Heart left ventricle (tissue), 16 donors: Measurements from ENCODE around the gene SYT3. TPM values are rescaled to one million over a fixed set of nuclear protein-coding genes. Genes with fewer than 3 reads are reported as not detected.

Source experiments
- ATAC-seq, 4 donors: fragments of 200-7000 bp; cut with Tn5 transposase; one replicate each; pipeline ENCODE4 v1.9.1; 2020 to 2022; ENCODE audit warnings: moderate library complexity in 4 of 4, mild to moderate bottlenecking in 3 of 4, moderate number of reproducible peaks in 1 of 4
- DNase-seq, 5 donors: peaks; one replicate each; pipeline ENCODE4 v3.0.0-alpha.2; 2020
- H3K27ac ChIP-seq, 12 donors: fragments of 200-600 bp; sonication (generic) in 4 of 12; one replicate each; pipeline versions ENCODE4 v1.5.0 to v1.8.0; 2016 to 2022; ENCODE audit warnings: mild to moderate bottlenecking in 2 of 12
- H3K27me3 ChIP-seq, 9 donors: fragments of 200-600 bp; sonication (generic) in 2 of 9; one replicate each; pipeline versions ENCODE4 v1.5.1 to v1.8.0; 2016 to 2022; ENCODE audit warnings: mild to moderate bottlenecking in 3 of 9
- H3K36me3 ChIP-seq, 9 donors: fragments of 200-600 bp; sonication (generic) in 2 of 9; one replicate each; pipeline versions ENCODE4 v1.5.0 to v1.8.0; 2018 to 2022; ENCODE audit warnings: mild to moderate bottlenecking in 2 of 9
- H3K4me1 ChIP-seq, 12 donors: fragments of 200-600 bp; sonication (generic) in 4 of 12; one replicate each; pipeline versions ENCODE4 v1.5.0 to v1.8.0; 2016 to 2022; ENCODE audit warnings: mild to moderate bottlenecking in 3 of 12
- H3K4me3 ChIP-seq, 12 donors: fragments of 200-600 bp; sonication (generic) in 4 of 12; one replicate each; pipeline versions ENCODE4 v1.5.0 to v1.8.0; 2017 to 2022; ENCODE audit warnings: mild to moderate bottlenecking in 9 of 12, moderate library complexity in 4 of 12
- H3K9me3 ChIP-seq, 12 donors: fragments of 200-600 bp; sonication (generic) in 4 of 12; one replicate each; pipeline versions ENCODE4 v1.5.0 to v1.8.0; 2016 to 2022; ENCODE audit warnings: mild to moderate bottlenecking in 1 of 12
- POLR2A ChIP-seq, 2 donors: fragments of 450-650 bp; IDR thresholded peaks; one replicate each; pipeline ENCODE4 v1.6.1; 2017; ENCODE audit warnings: antibody characterized with exemption in 2 of 2, mild to moderate bottlenecking in 2 of 2, moderate library complexity in 2 of 2
- WGBS, 4 donors: extraction: QIAGEN DNeasy Blood & Tissue Kit in 2 of 4; methylation state at CpG; one replicate each; pipeline versions ENCODE4 v1.1.5 to v1.1.7; 2013 to 2018; 5-methylcytosine and 5-hydroxymethylcytosine counted together
- intact Hi-C, 10 donors: fragments of 100-400 bp; cut with DNase I; formaldehyde crosslinking; loops; one replicate each; pipeline versions ENCODE4 v1.11.1 to v1.14.2; 2022
- polyA plus RNA-seq, 2 donors: library from polyadenylated mRNA; stranded (reverse); fragments of 200-250 nt; gene quantifications; one replicate each; pipeline ENCODE4 v1.2.3, GENCODE V29; 2013
- total RNA-seq, 9 donors: library from RNA; depleted of rRNA in 2 of 9; stranded (reverse); fragments of >200 nt in 2 of 9; fragmentation: NEBNext Ultra II Directional in 3 of 9; extraction: Animal tissue kit (Norgen Biotek cat#: 25700) in 3 of 9; gene quantifications; one replicate each; pipeline versions ENCODE4 v1.1.0 to v1.2.4, GENCODE V29; 2016 to 2023
- TF ChIP-seq, protein P1 (sequence below), 12 donors: fragments of 200-600 bp; sonication (generic) in 4 of 12; IDR thresholded peaks; one replicate each; pipeline versions ENCODE4 v1.5.0 to v1.8.0; 2018 to 2022; ENCODE audit warnings: antibody characterized with exemption in 12 of 12, mild to moderate bottlenecking in 5 of 12
- donor health status: ischemic (EF 13 %, LVEDD 7.1; RV severe dilation, severe dysfunction).
- donor health status: healthy with polysubstance abuse.
- donor health status: DM: no; HTN: yes; CAD: no.
- donor health status: DM: no; HTN: no; CAD: no.
- donor health status: ischemic (EF 25% LVEDD 6.9; RV normal size, moderate dysfunction).
- donor health status: ischemic (EF 25% LVEDD 5.7; RV mildly dilated, moderate dysfunction).
- donor health status: healthy.
- donor health status: DM: yes; HTN: yes; CAD: no.
- donor health status: ischemic (EF 35%, LVEDD 5.7; RV mildly dilated, moderate dysfunction).
- donor health status: nonischemic (EF 11% LVEDD 7.7; RV severe dilation, severe dysfunction).
- donor health status: DM: yes; HTN: yes; CAD: no.
- donor health status: PGD.
- donor health status: ischemic (EF 29% LVEDD 5.4; RV normal size, mild dysfunction).
- donor health status: nonischemic (EF 23%, LVEDD 6.1; RV moderate dilation, normal function).

The SYT3 gene
- total and polyA plus RNA-seq, 11 donors, result 0.06 to 0.75 (median 0.20) TPM; not detected in 6

DNA sequence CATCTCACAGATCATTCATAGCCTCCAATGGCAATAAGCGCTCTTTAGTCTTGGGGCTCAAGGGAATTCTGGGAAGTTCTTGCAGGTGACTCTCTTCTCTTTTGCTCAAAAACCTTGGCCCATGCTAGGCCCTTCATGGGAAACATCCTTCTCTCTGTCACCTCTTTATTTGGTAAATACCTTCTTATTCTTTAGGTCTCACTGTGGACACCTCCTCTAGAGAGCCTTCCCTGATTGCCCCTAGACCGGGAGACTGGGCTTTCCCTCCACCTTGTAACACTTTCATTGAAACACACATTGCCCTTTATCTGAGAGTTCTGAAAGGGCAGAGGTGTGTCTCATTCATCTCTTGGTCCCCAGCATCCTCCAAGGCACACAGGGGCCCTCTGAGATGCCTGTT, 11.5 kb upstream of the SYT3 start:
- Histone ChIP-seq H3K27ac (no peak overlapping the region), H3K36me3 (no peaks in the 10 kb centered on the region), H3K4me3 (no peak overlapping the region), H3K27me3 (peaks cover 0 to 38% (median 13%) of the 10 kb centered on the region in 9 donors), H3K4me1 (no peaks in the 10 kb centered on the region), H3K9me3 (peaks cover 0 to 10% (median 0%) of the 10 kb centered on the region in 12 donors)
- ATAC-seq (no peak), DNase-seq (no peak)
- TF ChIP-seq POLR2A (IDR thresholded peaks at IDR 0.05), result no peak
- 68 to 81% (median 77%) methylated on average over 2 of the region's 2 CpGs for WGBS, 4 donors
- intact Hi-C loops, result no loop called here

DNA sequence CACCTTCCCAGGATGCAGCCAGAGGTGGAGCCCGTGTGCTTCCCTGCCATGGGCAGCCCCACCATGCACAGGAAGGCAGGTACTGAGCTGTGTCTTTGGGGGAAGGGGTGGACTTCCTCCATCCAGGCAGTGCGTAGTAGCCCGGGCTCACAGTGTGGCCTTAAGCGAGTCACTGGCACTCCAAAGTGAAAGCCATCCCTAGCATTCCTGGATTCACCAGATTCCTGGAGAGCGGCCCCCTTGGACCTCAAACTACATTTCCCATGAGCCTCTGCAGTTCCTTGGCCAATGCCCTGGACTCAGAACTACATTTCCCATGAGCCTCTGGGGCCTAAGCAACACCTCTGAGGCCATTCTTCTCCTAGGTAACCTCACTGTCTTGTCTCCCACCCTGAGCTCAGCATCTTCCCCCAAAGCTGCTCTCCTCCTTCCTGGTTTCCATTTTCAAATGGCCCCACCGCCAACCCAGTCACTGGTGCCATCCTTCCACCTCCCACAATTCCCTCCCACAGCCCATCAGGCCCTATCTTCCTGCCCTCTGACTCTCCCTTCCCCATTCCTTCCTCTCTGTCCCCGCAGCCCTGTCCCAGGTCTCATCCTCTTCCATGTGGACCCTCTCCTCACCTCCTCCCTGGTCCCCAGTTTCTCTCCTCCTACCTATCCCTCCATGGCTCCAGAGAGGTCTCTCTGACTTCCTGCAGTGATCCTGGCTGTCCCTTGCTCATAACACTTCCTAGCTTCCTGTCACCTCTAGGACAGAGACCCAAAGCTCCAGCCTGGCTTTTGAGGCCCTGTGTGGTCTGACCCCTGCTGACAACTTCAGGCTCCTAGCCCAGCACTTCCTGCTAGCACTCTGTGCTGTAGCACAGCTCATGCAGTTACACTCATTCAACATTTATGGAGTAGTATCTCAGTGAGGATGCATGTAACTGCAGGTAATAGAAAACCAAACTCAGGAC, 10.0 kb upstream of the SYT3 start, which contains the start of gene C19orf81:
TSS of gene C19orf81 (plus strand) at position 13 of the 959 bp plus-strand sequence. CDS start at position 13, 0 bp downstream.
- 20 to 25% (median 24%) methylated on average over 7 of the region's 7 CpGs for WGBS, 4 donors
- no peak for ATAC-seq

DNA sequence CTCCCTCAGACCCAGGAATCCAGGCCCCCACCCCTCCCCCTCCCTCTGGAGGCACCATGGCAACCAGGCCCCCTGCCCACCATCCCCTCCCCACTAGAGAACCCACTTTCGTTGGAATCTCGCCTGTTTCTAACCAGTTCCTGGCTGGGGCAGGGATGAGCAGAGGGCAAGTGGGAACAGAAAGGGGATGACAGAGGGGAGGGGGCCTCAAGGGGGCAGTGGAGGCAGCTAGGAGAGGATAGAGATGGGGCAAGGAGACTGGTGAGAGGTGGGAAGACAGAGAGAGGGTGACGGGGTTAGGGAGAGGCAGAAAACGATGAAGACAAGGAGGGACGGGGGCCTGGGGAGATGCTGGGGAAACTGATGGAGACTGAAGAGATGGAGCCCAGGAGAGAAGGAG, 9.0 kb upstream of the SYT3 start:
- no peak for TF ChIP-seq POLR2A (IDR thresholded peaks at IDR 0.05)
- TF ChIP-seq, protein P1, sequence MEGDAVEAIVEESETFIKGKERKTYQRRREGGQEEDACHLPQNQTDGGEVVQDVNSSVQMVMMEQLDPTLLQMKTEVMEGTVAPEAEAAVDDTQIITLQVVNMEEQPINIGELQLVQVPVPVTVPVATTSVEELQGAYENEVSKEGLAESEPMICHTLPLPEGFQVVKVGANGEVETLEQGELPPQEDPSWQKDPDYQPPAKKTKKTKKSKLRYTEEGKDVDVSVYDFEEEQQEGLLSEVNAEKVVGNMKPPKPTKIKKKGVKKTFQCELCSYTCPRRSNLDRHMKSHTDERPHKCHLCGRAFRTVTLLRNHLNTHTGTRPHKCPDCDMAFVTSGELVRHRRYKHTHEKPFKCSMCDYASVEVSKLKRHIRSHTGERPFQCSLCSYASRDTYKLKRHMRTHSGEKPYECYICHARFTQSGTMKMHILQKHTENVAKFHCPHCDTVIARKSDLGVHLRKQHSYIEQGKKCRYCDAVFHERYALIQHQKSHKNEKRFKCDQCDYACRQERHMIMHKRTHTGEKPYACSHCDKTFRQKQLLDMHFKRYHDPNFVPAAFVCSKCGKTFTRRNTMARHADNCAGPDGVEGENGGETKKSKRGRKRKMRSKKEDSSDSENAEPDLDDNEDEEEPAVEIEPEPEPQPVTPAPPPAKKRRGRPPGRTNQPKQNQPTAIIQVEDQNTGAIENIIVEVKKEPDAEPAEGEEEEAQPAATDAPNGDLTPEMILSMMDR (IDR thresholded peaks at IDR 0.05), result no peak
- Histone ChIP-seq H3K4me1 (no peaks in the 10 kb centered on the region), H3K9me3 (no peaks in the 10 kb centered on the region), H3K36me3 (no peaks in the 10 kb centered on the region), H3K27ac (no peak overlapping the region), H3K4me3 (no peak overlapping the region), H3K27me3 (peaks cover 0 to 57% (median 13%) of the 10 kb centered on the region in 9 donors)
- WGBS, 4 donors, result 39 to 50% (median 43%) methylated on average over 5 of the region's 5 CpGs
- DNase-seq, result no peak
- intact Hi-C loops, result no loop called here
- ATAC-seq, result no peak

More for the DNA sequence above, 10.0 kb upstream of the SYT3 start, which contains the start of gene C19orf81:
- intact Hi-C loops, result no loop called here
- H3K27ac ChIP-seq, result no peak within 1 kb of the TSS
- H3K9me3 ChIP-seq, result peaks cover 0 to under 1% (median 0%) of the 10 kb centered on the region in 12 donors
- peaks cover 0 to 51% (median 13%) of the 10 kb centered on the region in 9 donors for H3K27me3 ChIP-seq
- DNase-seq, result no peak
- no peak within 1 kb of the TSS for H3K4me3 ChIP-seq
- H3K4me1 ChIP-seq, result no peaks in the 10 kb centered on the region
- no peaks in the 10 kb centered on the region for H3K36me3 ChIP-seq
- TF ChIP-seq POLR2A (IDR thresholded peaks at IDR 0.05), result no peak
- TF ChIP-seq, protein P1 (IDR thresholded peaks at IDR 0.05), result no peak

DNA sequence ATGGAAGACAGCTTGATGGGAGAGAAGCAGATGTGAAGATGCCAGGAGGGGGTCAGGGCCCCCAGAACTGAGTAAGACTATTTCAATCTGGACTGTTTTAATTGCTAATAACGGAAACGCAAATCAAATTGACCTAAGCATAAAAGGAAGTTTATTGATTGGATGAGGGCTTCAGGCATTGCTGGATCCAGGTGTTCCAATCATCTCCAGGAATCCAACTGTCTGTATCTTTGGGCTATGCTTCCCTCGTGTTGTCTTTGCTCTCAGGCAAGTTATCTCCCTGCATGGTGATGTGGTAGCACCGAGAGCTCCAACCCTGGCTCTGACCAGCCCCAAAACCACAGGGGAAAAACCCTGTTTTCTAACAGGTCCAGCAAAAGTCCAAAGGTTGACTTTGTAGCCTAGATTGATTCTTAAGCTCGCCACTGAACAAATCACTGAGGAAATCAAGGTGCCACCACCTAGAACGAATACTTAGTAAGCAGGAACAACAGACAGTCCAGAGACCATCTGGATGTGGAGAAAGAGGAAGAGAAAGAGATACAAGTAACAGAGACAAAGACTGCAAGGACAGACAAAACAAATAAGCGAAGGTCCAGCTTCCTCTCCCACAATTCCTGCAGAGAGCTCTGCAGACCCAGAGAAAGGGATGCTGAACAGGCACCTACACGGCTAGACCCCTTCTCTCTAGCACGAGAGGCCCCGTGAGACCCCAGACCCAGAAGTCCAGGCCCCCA, 8.4 kb upstream of the SYT3 start:
- H3K9me3 ChIP-seq, result no peaks in the 10 kb centered on the region
- no peak overlapping the region for H3K4me3 ChIP-seq
- no peaks in the 10 kb centered on the region for H3K4me1 ChIP-seq
- 65 to 74% (median 68%) methylated on average over 10 of the region's 10 CpGs for WGBS, 4 donors
- intact Hi-C loops, result no loop called here
- TF ChIP-seq POLR2A (IDR thresholded peaks at IDR 0.05), result no peak
- TF ChIP-seq, protein P1 (IDR thresholded peaks at IDR 0.05), result no peak
- H3K36me3 ChIP-seq, result no peaks in the 10 kb centered on the region
- H3K27me3 ChIP-seq, result peaks cover 0 to 58% (median 13%) of the 10 kb centered on the region in 9 donors
- H3K27ac ChIP-seq, result no peak overlapping the region
- DNase-seq (no peak), ATAC-seq (no peak)
